GM10266 (cell line): Measurements from ENCODE around the gene RASIP1.
"Not testable (repeated sequence)": the region's sequence is repeated elsewhere in the genome, so short reads cannot be mapped to it uniquely, and the experiment has no call there.

Experiments
- DNase-seq: peaks from one replicate; pipeline ENCODE4 v3.0.0; 2012; ENCODE audit errors: extremely low spot score
- TF ChIP-seq, protein P1 (sequence below): IDR thresholded peaks from 2 replicates; pipeline ENCODE4 v1.5.1; 2012; ENCODE audit warnings: mild to moderate bottlenecking, low read depth; ENCODE audit not compliant: control insufficient read depth, insufficient read depth; ENCODE audit errors: missing control alignments

The RASIP1 gene, protein sequence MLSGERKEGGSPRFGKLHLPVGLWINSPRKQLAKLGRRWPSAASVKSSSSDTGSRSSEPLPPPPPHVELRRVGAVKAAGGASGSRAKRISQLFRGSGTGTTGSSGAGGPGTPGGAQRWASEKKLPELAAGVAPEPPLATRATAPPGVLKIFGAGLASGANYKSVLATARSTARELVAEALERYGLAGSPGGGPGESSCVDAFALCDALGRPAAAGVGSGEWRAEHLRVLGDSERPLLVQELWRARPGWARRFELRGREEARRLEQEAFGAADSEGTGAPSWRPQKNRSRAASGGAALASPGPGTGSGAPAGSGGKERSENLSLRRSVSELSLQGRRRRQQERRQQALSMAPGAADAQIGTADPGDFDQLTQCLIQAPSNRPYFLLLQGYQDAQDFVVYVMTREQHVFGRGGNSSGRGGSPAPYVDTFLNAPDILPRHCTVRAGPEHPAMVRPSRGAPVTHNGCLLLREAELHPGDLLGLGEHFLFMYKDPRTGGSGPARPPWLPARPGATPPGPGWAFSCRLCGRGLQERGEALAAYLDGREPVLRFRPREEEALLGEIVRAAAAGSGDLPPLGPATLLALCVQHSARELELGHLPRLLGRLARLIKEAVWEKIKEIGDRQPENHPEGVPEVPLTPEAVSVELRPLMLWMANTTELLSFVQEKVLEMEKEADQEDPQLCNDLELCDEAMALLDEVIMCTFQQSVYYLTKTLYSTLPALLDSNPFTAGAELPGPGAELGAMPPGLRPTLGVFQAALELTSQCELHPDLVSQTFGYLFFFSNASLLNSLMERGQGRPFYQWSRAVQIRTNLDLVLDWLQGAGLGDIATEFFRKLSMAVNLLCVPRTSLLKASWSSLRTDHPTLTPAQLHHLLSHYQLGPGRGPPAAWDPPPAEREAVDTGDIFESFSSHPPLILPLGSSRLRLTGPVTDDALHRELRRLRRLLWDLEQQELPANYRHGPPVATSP

GRCh38 chr19:48740164-48740972, at the start of gene RASIP1:
Gene RASIP1, minus strand, starts transcription at chr19:48740610. Its CDS starts 328 bp downstream, at chr19:48740282.
- no peak for DNase-seq
- TF ChIP-seq, protein P1, sequence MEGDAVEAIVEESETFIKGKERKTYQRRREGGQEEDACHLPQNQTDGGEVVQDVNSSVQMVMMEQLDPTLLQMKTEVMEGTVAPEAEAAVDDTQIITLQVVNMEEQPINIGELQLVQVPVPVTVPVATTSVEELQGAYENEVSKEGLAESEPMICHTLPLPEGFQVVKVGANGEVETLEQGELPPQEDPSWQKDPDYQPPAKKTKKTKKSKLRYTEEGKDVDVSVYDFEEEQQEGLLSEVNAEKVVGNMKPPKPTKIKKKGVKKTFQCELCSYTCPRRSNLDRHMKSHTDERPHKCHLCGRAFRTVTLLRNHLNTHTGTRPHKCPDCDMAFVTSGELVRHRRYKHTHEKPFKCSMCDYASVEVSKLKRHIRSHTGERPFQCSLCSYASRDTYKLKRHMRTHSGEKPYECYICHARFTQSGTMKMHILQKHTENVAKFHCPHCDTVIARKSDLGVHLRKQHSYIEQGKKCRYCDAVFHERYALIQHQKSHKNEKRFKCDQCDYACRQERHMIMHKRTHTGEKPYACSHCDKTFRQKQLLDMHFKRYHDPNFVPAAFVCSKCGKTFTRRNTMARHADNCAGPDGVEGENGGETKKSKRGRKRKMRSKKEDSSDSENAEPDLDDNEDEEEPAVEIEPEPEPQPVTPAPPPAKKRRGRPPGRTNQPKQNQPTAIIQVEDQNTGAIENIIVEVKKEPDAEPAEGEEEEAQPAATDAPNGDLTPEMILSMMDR: no peak

GRCh38 chr19:48787331-48787730, 46.9 kb upstream of the RASIP1 start:
- DNase-seq: not testable (repeated sequence)

- not testable (repeated sequence) for DNase-seq
Observed at GRCh38 chr19:48786422-48786821, 46.0 kb upstream of the RASIP1 start.

DNA sequence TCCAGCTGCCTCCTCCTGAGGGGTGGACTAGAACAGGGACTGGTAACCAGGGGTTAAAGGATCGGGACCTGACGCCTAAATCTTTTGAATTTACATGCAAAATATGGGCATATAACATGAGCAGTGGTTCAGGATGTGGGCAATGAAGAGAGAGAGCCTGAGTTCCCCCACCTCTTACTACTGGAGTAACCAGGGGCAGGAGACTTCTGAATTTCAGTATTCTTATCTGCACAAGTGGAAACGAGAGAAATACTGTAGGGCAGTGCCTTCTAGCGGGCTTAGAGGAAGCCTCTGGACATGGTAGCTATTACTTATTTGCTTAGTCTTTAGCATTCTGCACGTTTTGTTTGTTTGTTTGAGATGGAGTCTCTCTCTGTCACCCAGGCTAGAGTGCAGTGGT, 44.1 kb upstream of the RASIP1 start:
- TF ChIP-seq, protein P1: no peak
- no peak for DNase-seq

DNA sequence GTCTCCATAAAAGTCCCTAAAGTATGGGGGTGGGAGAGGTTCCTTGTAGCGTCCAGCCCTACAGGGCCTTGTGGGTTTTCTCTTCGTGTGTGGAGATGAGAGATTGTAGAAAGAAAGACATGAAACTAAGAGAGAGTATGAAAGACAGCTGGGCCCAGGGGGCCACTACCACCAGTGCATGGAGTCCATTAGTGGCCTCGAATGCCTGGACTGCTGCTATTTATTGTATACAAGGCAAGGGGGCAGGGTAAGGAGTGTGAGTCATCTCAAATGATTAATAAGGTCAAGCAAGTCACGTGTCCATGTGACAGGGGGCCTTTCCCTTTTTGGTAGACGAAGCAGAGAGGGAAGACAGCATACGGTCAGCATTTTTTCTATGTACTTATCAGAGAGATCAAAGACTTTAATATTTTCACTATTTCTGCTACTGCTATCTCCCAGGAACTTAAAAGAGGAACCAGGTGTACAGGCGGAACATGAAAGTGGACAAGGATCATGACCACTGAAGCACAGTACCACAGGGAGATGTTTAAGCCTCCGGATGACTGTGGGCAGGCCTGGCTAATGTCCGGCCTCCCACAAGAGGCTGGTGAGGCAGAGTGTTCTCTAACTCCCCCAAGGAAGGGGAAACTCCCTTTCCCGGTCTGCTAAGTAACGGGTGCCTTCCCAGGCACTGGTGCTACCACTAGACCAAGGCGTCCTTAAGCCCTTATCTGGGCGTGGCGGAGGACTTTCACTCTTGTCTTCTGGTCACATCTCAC, 40.4 kb upstream of the RASIP1 start:
- DNase-seq: no peak
- TF ChIP-seq, protein P1: no peak

DNA sequence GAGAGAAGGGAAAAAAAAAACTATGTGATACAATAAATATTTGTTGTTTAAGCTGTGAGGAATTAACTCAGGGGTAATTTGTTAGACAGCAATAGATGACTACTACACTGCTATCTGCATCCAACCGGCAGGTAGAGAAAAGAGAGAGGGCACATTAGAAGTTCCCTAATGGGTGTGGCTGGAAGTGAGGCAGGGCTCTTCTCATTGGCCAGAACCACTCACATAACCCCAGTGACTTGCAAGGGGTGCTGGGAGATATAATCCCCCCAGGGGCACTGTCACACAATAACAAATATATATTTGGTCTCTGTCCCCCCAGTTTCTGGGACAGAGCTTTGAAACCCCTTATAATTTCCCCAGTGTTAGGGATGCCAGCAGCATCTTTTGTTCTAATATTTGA, 39.2 kb upstream of the RASIP1 start:
- DNase-seq: no peak
- TF ChIP-seq, protein P1: no peak

DNA sequence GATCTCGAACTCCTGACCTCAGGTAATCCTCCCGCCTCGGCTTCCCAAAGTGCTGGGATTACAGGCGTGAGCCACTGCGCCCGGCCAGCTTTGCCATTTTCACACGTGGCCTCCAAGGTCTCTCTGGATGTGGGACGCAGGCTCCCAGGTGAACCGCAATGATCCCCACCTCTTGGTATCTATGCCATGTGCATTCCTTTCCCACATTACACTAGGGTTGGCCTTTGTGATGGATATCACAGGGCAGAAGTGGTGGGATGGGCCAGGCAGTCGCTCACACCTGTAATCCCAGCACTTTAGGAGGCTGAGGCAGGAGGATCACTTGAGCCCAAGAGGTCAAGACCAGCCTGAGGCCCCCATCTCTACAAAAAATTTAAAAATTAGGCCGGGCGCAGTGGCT, 37.3 kb upstream of the RASIP1 start:
- TF ChIP-seq, protein P1: no peak
- no peak for DNase-seq
